MM.1S (cell line): ENCODE measurements around the gene PRIMPOL.
A peak's percentile ranks its signal among the peaks of the same experiment; 100 is the strongest.

Source experiments
- DNase-seq: peaks from one replicate; pipeline ENCODE4 v3.0.0-alpha.2; 2015
- H2AFZ ChIP-seq: fragments of 300-600 bp; sonication (generic); 2 replicates; pipeline ENCODE4 v1.6.0; 2016; ENCODE audit warnings: antibody characterized with exemption, low read length
- H3F3A ChIP-seq: fragments of 300-600 bp; sonication (generic); 2 replicates; pipeline ENCODE4 v1.6.1; 2016; ENCODE audit warnings: mild to moderate bottlenecking, antibody characterized with exemption, low read length, moderate library complexity, mixed read lengths; ENCODE audit not compliant: insufficient read depth
- H3K27ac ChIP-seq: fragments of 300-600 bp; sonication (generic); 2 replicates; pipeline ENCODE4 v1.5.1; 2016; ENCODE audit warnings: mild to moderate bottlenecking, low read length
- H3K27me3 ChIP-seq: fragments of 300-600 bp; sonication (generic); replicated peaks from 2 replicates; pipeline ENCODE4 v1.6.0; 2016; ENCODE audit warnings: low read length; ENCODE audit not compliant: insufficient read depth
- H3K36me3 ChIP-seq: fragments of 300-600 bp; sonication (generic); replicated peaks from 2 replicates; pipeline ENCODE4 v1.6.1; 2016; ENCODE audit warnings: mild to moderate bottlenecking, low read length, mixed read lengths; ENCODE audit not compliant: insufficient read depth
- H3K4me1 ChIP-seq: fragments of 300-600 bp; sonication (generic); 2 replicates; pipeline ENCODE4 v1.6.1; 2016; ENCODE audit warnings: low read length, mixed read lengths
- H3K4me2 ChIP-seq: fragments of 300-600 bp; sonication (generic); 2 replicates; pipeline ENCODE4 v1.6.0; 2016; ENCODE audit warnings: low read depth, low read length
- H3K4me3 ChIP-seq: fragments of 300-600 bp; sonication (generic); 2 replicates; pipeline ENCODE4 v1.5.1; 2016; ENCODE audit warnings: low read length, mixed read lengths
- H3K79me2 ChIP-seq: fragments of 300-600 bp; sonication (generic); 2 replicates; pipeline ENCODE4 v1.6.1; 2016; ENCODE audit warnings: mixed run types, low read length, mixed read lengths
- H3K9ac ChIP-seq: fragments of 300-600 bp; sonication (generic); 2 replicates; pipeline ENCODE4 v1.6.1; 2016; ENCODE audit warnings: low read length, mixed read lengths
- H3K9me2 ChIP-seq: fragments of 300-600 bp; sonication (generic); replicated peaks from 2 replicates; pipeline ENCODE4 v1.6.1; 2016; ENCODE audit warnings: mild to moderate bottlenecking, low read length, mixed read lengths; ENCODE audit not compliant: insufficient read depth
- H3K9me3 ChIP-seq: fragments of 300-600 bp; sonication (generic); replicated peaks from 2 replicates; pipeline ENCODE4 v1.6.1; 2016; ENCODE audit warnings: mild to moderate bottlenecking, low read length, mixed read lengths; ENCODE audit not compliant: insufficient read depth
- H4K20me1 ChIP-seq: fragments of 300-600 bp; sonication (generic); 2 replicates; pipeline ENCODE4 v1.6.1; 2016; ENCODE audit warnings: mild to moderate bottlenecking, low read length, moderate library complexity, mixed read lengths; ENCODE audit not compliant: insufficient read depth
- CTCF ChIP-seq: fragments of 300-600 bp; sonication (generic); IDR thresholded peaks from 2 replicates; pipeline ENCODE4 v1.5.1; 2016; ENCODE audit warnings: antibody characterized with exemption, low read length, mixed read lengths
- EZH2 ChIP-seq: fragments of 300-600 bp; sonication (generic); optimal IDR thresholded peaks from 2 replicates; pipeline ENCODE3; 2017; ENCODE audit warnings: low read depth, mild to moderate bottlenecking, antibody characterized with exemption, low read length, mixed read lengths
- EZH2phosphoT487 ChIP-seq: fragments of 300-600 bp; sonication (generic); IDR thresholded peaks from 2 replicates; pipeline ENCODE4 v1.6.1; 2018; ENCODE audit warnings: antibody characterized with exemption, low read length

The PRIMPOL gene

GRCh38 chr4:184616633-184617551 lies 32.6 kb upstream of the PRIMPOL start:
- no peaks in the 10 kb centered on the region for H4K20me1 ChIP-seq
- peak overlapping the region; percentile 36 for H2AFZ ChIP-seq
- H3K27me3 ChIP-seq: no peaks in the 10 kb centered on the region
- peak overlapping the region; percentile 31; the same call in 1 of the 2 replicates for H3K4me3 ChIP-seq
- H3K27ac ChIP-seq: peak overlapping the region; percentile 42; the same call in 1 of the 2 replicates
- peaks cover 13% of the 10 kb centered on the region for H3K4me1 ChIP-seq
- no peaks in the 10 kb centered on the region for H3K9me2 ChIP-seq
- TF ChIP-seq EZH2: no peak
- TF ChIP-seq CTCF: no peak
- TF ChIP-seq EZH2phosphoT487: no peak
- H3K36me3 ChIP-seq: no peaks in the 10 kb centered on the region
- H3K9me3 ChIP-seq: no peaks in the 10 kb centered on the region
- peak; percentile 64 for DNase-seq
- H3F3A ChIP-seq: peaks cover 12% of the 10 kb centered on the region; the same call in 1 of the 2 replicates
- no peaks in the 10 kb centered on the region for H3K79me2 ChIP-seq
- H3K9ac ChIP-seq: no peak overlapping the region; the same call in 1 of the 2 replicates
- H3K4me2 ChIP-seq: peak overlapping the region; percentile 32

GRCh38 chr4:184617600-184618196 lies 31.8 kb upstream of the PRIMPOL start:
- H3K36me3 ChIP-seq: no peaks in the 10 kb centered on the region
- no peak overlapping the region for H3K9ac ChIP-seq
- peak overlapping the region; percentile 32 for H3K4me2 ChIP-seq
- H3K4me1 ChIP-seq: peaks cover 13% of the 10 kb centered on the region
- peak overlapping the region; percentile 42; the same call in 1 of the 2 replicates for H3K27ac ChIP-seq
- no peaks in the 10 kb centered on the region for H3K9me3 ChIP-seq
- H3K27me3 ChIP-seq: no peaks in the 10 kb centered on the region
- H3K4me3 ChIP-seq: peak overlapping the region; percentile 31; the same call in 1 of the 2 replicates
- H2AFZ ChIP-seq: no peak overlapping the region
- H3K79me2 ChIP-seq: no peaks in the 10 kb centered on the region
- H3K9me2 ChIP-seq: no peaks in the 10 kb centered on the region
- DNase-seq: no peak
- H4K20me1 ChIP-seq: no peaks in the 10 kb centered on the region
- no peak for TF ChIP-seq EZH2phosphoT487
- TF ChIP-seq EZH2: no peak
- peaks cover 12% of the 10 kb centered on the region; the same call in 1 of the 2 replicates for H3F3A ChIP-seq

GRCh38 chr4:184620212-184620867 lies 29.2 kb upstream of the PRIMPOL start:
- no peaks in the 10 kb centered on the region for H3K9me3 ChIP-seq
- H4K20me1 ChIP-seq: no peaks in the 10 kb centered on the region
- H3F3A ChIP-seq: peaks cover 22% of the 10 kb centered on the region; the same call in 1 of the 2 replicates
- DNase-seq: no peak
- no peak overlapping the region for H3K4me2 ChIP-seq
- TF ChIP-seq EZH2phosphoT487 (no peak), CTCF (no peak), EZH2 (no peak)
- H3K4me3 ChIP-seq: no peak overlapping the region
- peaks cover 13% of the 10 kb centered on the region for H3K4me1 ChIP-seq
- H2AFZ ChIP-seq: no peak overlapping the region
- no peaks in the 10 kb centered on the region for H3K79me2 ChIP-seq
- H3K27ac ChIP-seq: no peak overlapping the region
- H3K9ac ChIP-seq: no peak overlapping the region
- no peaks in the 10 kb centered on the region for H3K36me3 ChIP-seq
- H3K9me2 ChIP-seq: no peaks in the 10 kb centered on the region
- no peaks in the 10 kb centered on the region for H3K27me3 ChIP-seq
